Activated T-cell treated with anti-CD3 and anti-CD28 coated beads for 24 hours (primary cell): ENCODE measurements around the gene SYPL1.

Source experiments
- DNase-seq: peaks from one replicate; pipeline ENCODE4 v3.0.0-alpha.2; 2020; ENCODE audit warnings: low read depth

SYPL1 gene

GRCh38 chr7:106065575-106066500 lies 46.3 kb downstream of the SYPL1 start:
- no peak for DNase-seq

DNA sequence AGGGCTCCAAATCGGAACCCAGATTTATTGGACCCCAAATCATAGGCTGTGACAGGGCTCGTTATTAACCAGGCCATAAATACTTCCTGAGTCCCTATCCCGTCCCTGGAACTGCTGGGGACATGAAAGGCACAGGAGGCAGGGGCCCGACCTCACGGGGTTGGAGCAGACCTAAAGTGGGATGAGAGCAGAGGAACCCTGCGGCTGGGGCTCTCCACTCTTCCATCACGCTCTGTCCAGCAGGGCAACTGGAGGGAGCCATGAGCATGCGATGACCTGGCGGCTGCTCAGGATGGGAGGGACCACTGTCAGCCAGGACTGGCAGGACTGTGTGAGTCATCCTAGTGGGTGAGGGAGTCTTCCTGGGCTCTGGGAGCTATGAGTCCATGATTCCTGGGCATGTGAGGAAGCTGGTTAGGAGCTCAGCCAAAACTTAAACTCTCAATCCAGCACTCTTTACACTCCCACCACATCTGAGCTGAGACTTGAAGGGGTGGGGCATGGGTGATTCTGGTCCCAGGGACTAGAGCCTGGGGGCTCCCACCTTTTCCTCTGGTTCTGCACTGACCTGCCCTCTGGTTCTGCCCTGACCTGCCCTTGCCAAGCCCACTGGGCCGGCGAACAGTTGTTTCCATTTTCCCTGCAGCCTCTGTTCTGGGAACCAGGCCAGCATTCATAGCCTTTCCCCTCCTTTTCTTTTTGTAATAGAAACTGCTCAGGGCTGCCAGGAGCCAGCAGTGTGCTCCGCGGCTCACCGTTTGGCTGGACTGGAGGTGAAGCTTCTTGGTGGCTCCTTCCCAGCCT lies 47.1 kb downstream of the SYPL1 start:
- DNase-seq: no peak

DNA sequence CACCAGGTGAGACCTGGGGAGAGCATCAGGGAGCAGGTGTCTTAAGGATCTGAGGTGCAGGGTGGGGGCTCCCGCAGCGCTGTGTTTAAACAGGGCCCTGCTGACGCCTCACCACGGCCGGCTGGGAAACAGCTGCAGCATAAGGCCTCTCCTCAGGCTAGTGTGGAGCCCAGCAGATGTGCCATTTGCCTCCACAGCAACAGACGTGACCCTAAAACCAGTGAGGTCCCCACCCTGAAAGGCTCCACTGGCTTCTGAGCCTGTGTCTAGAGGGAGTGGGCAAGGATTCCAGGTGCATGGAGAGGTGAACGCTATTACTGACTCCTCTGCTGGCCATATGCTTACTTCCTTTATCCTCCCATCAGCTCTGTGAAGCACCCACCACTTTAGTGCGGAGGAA lies 47.8 kb downstream of the SYPL1 start:
- DNase-seq: no peak

DNA sequence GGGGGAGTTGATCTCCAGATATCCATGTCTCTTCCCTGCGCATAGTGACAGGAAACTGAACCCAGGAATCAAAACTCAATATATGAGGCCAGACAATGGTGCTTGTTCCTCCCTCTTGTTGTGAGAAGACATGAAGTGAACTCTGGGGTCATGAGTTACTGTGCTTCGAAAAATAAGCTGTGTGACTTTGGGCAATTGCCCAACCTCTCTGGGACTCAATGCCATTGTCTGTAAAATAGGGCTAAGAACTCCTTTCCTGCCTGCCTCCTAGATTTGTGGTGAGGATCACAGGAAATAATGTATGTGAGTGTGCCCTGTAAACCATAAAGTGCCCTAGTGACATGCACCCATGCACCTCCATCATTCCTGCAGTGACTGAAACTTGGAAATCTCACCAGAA lies 48.4 kb downstream of the SYPL1 start:
- DNase-seq: no peak

DNA sequence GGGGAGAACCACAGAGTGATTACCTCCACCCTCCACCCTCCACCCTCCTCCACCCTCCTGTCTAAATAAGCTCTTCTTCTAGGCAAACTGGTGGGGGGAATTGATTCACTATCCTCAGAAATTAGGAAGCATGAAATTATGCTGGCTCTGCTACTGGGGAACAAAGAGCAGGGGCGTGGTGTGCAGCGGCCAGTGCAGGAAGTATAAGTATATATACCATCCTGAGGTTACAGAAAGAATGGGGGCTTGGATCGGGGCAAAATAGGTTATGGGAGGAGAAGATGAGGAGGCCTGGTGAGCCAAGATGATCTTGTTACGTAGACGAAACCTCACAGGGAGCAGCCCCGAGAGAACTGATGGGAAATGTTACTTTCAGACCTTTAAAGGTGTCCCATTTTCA lies 49.1 kb downstream of the SYPL1 start:
- DNase-seq: no peak

DNA sequence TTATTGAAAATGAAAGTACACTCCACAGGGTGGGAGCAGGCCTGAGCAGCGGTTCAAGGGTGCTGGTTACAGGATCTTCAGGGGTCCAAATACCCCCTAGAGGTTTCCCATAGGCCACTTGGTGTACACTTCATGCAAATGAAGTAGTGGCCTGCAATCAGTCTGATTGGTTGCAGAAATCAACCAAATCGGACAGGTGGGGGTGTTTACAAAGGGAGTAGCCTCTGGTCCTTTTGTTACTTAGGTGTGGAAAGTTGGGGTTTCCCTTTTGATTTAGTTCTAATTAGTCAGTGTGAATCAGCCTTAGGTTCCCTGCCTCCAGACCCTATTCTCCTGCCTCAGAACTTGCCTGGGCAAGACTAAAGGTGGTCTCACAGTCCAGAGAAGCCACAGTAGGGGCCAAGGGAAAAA lies 49.6 kb downstream of the SYPL1 start:
- DNase-seq: no peak

DNA sequence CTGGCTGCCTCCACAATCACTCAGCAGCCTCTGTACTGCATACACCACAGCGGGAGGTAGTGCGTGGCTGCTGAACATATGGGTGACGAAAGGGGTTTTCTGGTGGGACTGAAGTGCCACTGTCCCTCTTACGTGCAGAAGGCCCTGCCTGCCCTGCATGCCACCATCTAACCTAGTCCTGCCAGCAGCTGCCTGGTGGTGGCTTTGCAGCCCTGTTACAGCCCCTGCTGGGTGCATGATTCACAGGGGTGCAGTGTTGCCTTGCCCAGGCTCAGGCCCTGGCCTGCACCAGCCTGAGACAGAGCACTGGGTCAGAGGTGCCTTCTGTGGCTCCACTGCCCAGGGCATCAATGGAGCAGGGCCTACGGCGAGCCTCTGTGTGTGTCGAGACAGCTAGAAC lies 50.1 kb downstream of the SYPL1 start:
- DNase-seq: no peak

DNA sequence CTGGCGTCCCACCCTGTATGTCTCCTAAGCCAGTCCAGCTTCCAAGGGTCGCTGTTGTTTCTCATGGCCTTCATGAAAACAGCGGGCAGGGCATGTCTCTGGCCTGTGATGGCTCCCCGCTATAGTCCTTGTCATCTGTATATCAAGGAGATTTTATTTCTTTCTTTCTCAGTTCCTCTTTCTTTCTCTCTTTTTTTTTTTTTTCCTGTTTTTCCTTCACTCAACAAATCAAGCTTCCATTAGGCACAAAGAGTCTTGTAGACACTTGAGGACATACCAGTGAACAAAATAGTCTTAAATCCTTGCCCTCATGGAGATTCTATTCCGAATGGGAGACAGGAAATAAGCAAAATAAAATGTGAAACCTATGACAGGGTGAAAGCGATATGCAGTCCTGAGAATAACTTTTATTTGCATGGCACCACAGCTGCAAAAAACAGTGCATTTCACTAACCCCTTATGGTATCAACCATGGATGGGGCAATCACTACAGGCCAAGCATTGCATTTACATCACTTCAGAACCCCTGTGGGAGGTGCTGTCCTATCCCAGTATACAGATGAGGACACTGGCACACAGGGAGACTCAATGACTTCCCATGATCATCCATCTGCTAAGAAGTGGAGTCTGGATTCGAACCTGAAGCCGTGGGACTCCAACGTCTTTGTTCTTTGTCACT lies 50.7 kb downstream of the SYPL1 start:
- DNase-seq: no peak

- DNase-seq: no peak
These were observed 51.7 kb downstream of the SYPL1 start for GRCh38 chr7:106060394-106060920.

DNA sequence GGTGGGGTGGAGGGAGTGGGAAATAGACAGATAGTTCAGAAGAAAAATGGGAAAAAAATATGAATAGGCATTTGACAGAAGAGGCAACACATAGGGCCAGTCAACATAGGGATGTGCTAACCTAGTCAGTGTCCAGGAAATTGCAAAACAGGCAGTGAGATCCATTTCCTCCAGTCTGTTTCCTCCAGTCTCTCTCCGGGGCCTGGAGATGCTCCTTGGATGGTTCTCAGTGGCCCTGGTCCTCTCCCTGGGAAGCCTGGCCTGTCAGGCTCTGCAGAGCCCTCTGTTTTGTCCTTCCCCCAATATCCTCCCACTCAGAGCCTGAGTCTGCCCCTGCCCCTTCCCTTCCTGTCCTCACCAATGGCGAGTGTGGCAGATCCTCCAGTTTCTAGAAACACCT lies 52.6 kb downstream of the SYPL1 start:
- no peak for DNase-seq

DNA sequence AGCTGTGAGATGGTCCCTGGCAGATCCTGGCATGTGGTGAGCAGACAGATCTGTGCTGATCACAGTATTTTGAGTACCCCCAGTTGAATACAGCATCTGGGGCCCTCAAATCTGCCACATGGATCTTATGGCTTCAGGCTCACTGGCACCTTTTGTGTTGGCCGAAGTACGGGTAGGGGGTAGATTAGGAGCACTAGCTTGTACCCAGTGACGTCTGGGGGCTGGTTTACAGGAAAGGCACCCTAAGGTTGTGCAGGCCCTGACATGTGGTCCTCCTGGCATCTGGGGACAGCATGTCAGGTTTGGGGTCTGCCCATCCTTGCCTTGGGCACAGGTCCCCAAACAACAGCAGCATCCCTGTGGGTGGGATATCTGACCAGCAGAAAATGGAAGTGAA lies 53.2 kb downstream of the SYPL1 start:
- no peak for DNase-seq

- DNase-seq: no peak
These were observed 53.9 kb downstream of the SYPL1 start for GRCh38 chr7:106057962-106058927.

DNA sequence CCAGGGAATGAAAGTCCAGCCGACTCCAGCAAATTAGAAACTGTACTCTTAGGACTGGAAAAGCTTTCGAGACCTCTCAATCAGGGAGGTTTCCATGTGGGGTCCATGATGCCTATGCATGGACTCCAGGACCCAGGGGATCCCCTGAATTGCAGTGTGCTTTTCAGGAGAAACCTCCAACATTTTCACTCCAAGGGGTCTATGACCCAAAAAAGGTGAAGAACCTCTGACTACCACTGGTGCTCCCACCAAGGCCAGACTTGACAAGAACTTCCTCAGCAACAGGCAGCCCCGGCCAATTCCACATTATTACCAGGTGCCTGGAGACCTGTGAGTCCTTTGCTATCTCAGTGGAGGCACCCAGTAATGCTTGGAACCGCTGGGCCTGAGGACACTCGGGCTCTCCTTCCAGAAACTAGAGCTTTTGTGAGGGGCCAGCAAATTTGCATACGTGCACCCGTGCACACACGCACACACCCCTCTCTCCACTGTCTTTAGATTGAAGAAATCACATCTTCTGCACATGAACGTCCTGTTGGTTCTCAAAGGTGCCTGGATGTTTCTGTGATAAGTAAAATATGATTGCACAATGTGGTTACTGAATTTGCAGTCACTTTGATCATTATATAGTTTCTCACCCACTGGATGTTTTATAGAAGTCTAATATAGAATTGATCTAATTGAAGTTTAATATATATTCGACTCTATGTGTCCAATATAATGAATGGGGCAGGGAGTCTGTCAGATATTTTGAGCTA lies 54.7 kb downstream of the SYPL1 start:
- no peak for DNase-seq

GRCh38 chr7:106056513-106057203 lies 55.5 kb downstream of the SYPL1 start:
- peak; percentile 57 for DNase-seq

GRCh38 chr7:106054971-106055532 lies 57.1 kb downstream of the SYPL1 start:
- no peak for DNase-seq

GRCh38 chr7:106054156-106054910 lies 57.8 kb downstream of the SYPL1 start:
- DNase-seq: no peak

- DNase-seq: no peak
These were observed 59.0 kb downstream of the SYPL1 start for GRCh38 chr7:106053109-106053508.

DNA sequence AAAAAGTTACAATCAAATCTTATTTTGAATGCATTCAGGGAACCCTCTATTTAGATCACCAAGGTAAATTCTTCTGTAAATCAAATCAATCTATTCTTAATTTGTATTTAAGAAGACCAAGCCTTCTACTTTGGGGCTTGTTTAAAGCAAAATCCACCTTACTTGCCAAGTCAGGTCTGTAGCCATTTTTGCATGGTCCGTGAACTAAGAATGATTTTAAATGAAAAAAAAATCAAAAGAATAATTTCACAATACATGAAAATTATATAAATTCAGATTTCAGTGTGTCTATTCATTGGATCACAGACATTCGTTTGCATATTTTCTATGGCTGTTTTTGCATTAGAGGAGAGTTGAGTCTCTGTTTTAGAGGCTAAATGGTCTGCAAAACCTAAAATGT lies 59.4 kb downstream of the SYPL1 start:
- DNase-seq: no peak

- DNase-seq: no peak
These were observed 61.4 kb downstream of the SYPL1 start for GRCh38 chr7:106050746-106051117.
